Hindlimb muscle (tissue), 1 donor: Measurements from ENCODE around the gene UQCRHL. TPM values are rescaled to one million over a fixed set of nuclear protein-coding genes. Genes with fewer than 3 reads are reported as not detected.

ENCODE experiments used
- DNase-seq: peaks from one replicate; pipeline ENCODE4 v3.0.0-alpha.2; 2013
- polyA plus RNA-seq: library from polyadenylated mRNA; unstranded; fragments of 120-200 nt; gene quantifications from one replicate; pipeline ENCODE4 v1.2.1, GENCODE V29; 2013; ENCODE audit not compliant: insufficient read length

UQCRHL gene
- polyA plus RNA-seq, 1 donor, result 1.6 TPM

DNA sequence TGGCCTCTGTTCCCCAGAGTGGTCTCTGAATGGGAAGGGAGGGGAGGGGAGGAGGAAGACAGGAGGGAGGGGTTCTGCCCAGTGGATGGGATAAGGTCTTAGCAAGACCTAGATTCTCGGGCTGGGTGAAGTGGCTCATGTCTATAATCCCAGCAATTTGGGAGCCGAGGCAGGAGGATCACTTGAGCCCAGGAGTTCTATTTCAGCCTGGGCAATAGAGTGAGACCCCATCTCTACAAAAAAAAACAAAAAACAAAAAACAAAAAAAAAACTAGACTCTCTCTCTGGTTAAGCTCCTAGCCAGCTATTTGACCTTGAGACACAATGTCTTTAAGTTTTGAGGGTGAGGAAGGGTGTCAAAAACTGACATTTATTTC is 11.4 kb downstream of the UQCRHL start:
- DNase-seq, result no peak

DNA sequence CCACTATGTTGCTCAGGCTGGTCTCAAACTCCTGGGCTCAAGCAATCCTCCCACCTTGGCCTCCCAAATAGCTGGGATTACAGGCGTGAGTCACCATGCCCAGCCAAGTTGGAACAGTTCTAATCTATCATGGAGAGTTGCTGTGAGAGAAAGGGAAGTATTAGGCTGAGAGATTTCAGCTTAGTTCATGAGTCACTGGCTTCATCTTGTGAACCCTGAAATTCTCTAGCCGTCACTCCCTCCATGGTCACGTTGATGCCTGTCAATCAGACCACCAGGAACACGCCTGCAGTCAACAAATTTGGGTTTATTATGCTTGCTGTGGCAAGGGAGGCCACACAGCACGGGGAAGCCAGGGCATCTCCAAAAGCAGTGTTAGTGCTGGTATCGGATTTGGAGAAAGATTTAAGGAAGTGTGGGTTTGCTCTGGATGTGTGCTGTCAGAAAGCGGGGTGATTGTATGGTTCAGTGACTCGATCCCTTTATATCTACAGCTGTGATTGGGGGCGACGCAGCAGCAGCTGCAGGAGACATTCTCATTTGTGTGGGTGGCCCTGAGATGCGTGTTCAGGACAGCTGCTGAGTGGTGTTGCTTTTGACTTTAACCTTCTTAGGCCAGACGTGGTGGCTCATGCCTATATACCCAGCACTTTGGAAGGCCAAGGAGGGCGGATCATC is 18.7 kb downstream of the UQCRHL start:
- no peak for DNase-seq

DNA sequence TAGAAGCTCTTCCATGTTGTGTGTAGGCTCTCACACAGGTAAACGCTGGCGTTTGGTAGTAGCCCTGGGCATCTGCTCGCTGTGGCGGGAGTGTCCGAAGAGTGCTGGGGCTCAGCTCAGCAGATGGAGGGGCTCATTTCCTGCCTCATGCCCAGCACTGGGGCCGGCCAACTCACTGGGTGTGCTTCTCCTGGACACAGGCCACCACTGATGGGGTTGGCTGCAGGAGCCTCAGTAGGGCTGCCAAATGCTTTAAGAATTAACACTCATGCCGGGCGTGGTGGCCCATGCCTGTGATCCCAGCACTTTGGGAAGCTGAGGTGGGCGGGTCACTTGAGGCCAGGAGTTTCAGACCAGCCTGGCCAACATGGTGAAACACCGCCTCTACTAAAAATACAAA is 20.9 kb downstream of the UQCRHL start:
- DNase-seq, result no peak

DNA sequence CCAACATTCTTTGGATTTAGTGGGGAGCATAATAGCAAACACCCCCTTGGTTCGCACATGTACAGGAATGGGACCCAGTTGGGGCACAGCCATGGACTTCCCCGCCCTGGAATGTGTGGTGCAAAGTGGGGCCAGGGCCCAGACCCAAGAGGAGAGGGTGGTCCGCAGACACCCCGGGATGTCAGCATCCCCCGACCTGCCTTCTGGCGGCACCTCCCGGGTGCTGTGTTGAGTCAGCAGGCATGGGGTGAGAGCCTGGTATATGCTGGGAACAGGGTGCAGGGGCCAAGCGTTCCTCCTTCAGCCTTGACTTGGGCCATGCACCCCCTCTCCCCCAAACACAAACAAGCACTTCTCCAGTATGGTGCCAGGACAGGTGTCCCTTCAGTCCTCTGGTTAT is 21.8 kb downstream of the UQCRHL start:
- no peak for DNase-seq

DNA sequence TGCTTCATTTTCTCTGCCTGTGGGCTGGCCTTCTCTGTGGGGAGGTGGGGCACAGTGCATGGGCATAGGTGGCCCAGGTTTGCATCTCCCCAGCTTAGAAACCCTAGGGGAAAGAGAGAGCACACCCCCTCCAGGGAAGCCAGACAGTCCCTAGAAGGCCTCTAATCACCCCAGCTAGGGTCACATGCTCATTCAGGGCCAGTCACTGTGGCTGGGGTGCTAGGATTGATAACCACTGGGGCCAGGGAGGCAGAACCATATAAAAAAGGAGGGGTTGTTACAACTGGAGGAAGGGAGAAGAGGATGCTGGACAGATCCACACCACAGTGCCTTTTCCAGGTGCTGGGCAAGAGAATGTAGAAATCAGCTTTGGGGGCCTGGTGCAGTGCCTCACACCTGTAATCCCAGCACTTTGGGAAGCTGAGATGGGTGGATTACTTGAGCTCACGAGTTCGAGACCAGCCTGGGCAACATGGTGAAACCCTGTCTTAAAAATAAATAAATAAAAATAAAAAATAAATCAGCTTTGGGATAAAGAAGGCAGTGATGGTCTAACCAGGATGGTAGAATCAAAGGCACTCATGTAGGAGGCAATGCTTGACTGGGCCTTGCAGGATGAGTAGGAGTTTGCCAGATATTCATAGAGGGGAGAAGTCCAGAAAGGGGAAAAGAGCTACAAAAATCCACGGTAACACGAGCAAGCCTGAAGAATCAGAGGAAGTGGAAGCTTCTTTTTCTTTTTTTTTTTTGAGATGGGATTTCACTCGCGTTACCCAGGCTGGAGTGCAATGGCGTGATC is 29.3 kb downstream of the UQCRHL start:
- no peak for DNase-seq

DNA sequence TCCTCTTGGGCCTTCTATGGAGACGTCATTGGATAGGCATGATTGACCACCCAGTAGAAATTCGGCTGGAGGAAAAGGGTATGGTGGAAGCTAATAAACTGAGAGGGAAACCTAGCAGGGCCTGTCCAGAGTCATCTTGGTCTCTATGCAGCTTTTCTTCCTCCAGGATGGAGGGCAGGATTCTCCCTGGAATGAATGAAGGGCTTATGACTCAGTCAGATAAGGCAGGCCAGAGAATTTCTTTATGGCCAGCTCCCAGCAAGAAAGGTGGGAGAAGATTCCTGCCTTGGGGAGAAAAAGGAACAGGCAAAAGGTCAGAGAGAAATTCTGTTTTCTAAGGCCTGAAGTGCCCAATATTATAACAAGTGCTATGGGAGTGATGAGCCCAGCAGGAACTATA is 31.7 kb downstream of the UQCRHL start:
- no peak for DNase-seq

DNA sequence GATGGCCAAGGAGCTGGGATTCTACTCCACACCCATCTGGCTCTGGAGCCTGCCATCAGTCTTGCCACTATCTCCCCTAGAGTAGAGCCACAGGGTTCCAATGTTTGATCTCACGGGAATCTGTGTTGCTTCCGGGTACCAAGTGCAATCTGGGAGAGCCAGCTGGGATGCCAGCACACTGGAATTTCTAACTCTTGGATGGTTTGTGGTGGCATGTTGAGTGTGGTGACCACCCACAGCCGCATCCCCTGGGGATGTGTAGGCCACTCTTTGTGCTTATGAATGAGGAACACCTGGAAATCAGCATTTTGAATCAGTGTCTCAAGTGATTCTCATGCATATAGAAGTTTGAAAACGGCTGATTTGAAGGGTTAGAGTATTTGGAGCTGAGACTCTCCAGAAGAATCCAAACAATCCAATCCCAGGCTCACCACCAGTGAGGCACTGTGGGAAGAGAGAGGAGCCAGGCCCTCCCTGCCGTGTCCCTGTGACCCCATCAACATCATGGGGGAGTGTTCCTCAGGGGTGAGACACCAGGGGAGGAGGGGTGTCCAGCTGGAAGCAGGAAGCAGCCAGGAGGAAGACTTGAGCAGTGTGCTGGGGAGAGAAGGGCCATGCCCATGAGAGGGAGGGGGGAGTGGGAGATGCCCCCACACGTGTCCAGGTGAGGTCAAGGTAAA is 35.5 kb downstream of the UQCRHL start:
- DNase-seq, result no peak

DNA sequence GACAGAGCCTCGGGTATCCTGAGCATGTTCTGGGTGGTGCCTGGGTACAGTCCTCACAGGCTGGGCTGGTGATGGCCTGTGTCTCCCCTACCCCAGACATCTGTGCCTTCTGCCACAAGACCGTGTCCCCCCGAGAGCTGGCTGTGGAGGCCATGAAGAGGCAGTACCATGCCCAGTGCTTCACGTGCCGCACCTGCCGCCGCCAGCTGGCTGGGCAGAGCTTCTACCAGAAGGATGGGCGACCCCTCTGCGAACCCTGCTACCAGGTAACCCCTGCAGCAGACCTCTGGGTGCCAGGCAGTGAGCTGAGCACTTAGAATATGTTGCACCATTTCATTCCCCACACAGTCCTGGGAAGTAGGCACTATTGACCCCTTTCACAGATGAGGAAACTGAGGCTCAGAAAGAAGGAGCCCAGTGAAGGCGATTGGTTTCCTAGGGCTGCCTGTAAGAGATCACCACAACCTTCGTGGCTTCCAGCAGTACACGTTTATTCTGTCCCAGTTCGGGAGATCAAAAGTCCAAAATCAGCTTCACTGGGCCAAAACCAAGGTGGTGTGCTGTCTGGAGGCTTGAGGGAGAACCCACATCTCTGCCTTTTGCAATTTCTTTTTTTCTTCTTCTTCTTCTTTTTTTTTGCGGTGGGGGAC is 37.0 kb downstream of the UQCRHL start:
- DNase-seq, result no peak

DNA sequence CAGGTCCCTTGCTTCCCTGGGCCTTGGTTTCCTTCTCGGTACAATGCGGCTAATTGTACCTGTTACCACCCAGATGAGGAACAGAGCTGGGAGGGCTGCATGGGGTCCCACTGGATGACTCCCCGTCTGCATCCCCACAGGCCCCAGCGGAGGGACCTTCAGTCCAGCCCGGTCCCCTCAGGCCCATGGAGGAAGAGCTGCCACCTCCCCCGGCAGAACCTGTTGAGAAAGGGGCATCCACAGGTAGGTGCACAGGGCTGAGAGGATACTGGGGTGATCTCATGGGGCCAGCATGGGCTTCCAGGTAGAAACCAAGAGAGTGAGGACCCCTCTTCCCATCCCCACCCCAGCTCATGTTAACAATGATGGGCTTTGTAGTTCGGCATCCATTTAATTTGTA is 39.1 kb downstream of the UQCRHL start:
- DNase-seq, result no peak

DNA sequence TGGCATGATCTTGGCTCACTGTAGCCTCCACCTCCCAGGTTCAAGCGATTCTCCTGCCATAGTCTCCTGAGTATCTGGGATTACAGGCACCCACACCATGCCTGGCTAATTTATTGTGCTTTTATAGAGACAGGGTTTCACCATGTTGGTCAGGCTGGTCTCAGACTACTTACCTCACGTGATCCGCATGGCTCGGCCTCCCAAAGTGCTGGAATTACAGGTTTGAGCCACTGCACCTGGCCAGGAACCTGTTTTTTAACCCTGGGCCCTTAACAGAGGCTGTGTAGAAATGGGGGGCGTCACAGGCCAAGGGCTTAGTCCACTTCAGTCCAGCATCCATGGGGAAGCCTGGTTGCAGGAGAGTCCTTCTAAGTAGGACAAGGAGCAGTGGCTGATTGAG is 39.5 kb downstream of the UQCRHL start:
- DNase-seq, result no peak

DNA sequence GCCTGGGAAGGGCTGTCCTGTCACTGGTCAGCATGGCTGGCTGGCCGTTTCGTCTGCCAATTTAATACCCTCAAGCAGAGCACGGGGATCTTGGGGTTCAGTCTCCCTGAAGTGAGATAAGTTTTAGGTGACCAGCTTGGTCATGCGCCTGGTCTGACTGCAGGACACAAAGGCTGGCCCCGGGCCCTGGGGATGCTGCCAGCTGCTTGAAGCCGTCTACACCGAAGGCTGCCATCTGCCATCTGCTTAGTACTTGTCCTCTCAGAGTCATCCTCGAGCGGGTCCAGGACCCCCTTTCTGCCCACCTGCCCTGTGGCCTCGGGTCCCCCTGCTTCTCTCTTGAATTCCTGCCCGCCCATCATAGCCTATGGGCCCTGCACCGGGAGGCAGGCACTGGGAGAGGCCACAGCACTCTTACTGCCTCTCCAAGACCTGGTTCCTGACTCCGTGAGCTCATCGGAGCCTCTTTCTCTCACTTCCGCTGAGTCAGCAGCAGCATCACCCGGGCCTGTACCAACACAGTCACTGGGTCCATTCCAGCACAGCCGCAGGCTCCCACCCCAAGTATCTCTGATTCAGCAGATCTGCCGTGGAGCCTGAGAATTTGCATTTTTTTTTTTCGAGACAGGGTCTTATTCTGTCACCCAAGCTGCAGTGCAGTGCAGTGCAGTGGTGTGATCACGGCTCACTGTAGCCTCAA is 41.8 kb downstream of the UQCRHL start:
- no peak for DNase-seq

DNA sequence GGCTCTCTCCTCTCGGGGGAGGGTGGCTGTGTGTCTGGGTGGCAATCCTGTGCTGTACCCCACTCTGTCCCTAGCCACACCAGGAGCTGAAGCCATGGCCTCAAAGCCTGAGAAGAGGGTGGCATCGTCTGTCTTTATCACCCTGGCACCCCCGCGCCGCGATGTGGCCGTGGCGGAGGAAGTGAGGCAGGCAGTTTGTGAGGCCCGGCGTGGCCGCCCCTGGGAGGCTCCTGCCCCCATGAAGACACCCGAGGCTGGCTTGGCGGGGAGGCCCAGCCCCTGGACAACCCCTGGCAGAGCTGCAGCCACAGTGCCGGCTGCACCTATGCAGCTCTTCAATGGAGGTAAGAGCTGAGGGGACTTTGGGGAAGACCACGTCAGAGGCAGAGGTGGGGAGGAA is 42.6 kb downstream of the UQCRHL start:
- DNase-seq, result no peak

DNA sequence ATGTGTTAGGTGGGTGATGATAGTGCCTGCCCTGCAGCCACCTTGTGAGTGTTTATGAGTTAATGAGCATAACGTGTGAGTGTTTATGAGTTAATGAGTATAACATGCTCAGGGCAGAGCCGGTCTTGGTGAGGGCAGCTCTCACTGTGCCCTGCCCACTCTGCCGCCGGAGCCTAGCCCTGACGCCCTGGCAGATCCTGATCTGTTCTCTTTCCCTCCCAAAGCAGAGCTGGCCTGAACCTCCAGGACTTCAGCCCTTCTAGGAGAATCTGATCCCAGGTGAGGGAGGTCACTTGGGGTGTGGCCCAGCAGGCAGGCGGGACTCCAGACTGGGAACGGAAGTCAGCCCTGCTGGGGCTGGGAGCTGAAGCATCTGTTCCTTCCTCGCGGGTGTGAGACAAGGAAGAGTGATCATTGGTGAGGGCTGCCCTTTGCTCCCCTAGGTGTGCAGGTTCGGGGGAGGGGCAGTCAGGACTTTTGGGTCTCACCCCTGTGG is 43.1 kb downstream of the UQCRHL start:
- DNase-seq, result no peak

DNA sequence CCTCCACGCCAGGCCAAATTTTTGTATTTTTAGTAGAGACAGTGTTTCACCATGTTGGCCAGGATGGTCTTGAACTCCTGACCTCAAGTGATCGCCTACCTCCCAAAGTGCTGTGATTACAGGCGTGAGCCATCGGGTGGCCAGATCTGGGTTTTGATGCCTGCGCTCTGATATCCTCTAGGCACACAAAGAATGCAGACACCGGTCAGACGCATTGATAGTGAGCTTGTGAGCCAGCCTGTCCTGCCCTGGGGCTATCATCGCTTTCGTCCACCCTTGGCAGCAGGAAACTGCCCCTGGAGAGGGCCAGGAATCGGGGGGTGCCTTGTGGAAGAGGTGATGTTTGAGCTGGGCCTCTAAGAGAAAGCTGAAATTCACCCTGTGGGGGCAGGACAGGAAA is 44.9 kb downstream of the UQCRHL start:
- no peak for DNase-seq

DNA sequence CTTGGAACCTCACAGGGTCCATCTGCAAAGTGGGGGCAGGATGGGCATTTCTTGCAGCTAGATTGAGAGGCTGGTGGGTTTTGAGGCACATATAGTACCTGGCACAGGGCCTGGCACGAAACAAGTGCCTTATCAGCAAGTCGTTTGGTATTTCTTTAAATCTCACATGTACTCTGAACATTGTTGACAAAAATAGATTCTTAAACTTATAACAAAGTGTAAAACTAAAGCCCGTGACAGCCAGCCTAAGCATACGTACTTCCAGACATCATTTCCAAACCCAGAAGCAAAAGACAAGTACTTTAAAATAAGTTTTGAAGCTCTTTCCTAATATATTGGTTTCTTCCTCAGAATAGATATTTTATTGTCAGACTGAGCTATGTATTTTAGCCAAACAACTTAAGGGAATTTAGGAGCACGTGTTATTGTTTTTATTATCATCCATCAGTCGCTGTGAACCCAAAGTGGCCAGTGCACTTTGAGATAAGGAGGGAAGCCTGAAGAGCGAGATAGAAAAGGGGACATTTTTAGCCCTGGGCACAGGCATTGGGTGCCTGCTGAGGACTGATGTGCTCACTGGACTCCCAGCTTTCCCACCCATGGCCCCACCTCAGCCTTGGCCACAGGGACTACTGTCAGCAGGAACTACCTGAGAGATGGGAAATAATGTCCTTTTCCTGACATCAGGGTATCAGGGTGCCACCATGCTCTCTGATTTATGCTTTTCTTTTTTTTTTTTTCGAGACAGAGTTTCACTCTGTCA is 45.9 kb downstream of the UQCRHL start:
- DNase-seq, result no peak

DNA sequence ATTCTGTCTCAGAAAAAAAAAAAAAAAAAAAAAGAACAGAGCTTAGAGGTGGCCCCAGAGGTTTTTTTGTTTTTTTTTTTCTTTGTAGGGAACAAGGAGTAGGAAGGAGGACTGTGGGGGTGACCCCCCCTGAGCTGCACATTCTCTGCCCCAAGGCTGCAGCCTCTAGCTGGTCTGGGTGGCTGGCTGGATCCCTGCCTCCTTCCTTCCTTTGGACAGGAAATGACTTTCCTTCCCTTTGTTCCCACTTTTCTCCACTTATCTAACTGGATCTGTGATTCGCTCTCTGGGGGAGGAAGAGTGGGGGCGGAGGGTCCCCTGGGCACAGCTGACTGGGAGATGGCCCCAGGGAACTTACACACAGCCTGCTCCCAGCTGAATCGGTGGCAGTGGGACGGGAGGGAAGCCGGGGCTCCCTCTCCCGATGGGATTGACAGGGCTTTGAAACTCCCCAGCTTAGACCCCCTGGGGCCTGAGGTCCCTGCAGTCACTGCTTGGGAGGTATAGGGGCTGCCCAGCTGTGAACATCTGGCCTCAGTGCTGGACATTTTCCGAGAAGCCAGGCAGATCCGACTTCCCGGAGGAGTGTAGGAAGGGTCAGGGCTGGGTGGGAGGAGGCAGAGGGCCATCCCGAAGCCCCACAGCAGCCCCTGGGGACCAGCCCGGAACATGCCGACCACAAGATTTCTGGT is 46.8 kb downstream of the UQCRHL start:
- no peak for DNase-seq

DNA sequence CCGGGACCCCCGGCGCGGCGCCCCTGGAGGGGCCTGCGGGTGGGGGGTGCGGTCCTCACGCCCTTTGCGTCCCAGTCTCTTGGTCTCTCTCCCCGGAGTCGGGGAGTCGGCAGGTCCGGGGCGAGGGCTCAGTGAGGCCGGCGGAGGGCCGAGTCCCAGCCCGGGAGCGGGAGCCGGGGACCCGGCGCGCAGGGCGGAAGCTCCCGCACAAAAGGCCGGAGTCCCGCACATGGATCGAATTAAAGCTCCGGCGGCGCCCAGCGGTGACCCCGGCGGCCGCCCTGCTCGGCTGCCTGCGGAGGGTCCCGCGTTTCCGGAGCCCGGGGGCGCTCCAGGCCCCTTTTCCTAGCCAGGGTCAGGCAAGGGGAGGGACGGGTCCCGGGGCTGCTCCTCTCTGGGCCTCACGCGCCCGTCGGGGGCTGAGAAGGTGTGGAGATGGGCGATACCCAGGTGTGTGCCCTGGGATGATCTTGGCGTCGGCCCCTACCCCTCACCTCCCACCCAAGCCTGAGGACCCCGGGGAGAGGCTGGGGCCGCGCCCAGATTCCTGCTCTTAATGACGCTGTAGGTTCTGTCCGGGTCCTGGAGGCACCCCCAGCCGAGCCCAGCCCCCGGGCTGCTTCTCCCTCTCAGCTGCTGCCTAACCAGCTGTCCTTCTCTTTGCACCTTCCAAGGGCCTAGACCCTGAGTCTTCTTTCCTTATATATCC is 48.3 kb downstream of the UQCRHL start:
- DNase-seq, result no peak

DNA sequence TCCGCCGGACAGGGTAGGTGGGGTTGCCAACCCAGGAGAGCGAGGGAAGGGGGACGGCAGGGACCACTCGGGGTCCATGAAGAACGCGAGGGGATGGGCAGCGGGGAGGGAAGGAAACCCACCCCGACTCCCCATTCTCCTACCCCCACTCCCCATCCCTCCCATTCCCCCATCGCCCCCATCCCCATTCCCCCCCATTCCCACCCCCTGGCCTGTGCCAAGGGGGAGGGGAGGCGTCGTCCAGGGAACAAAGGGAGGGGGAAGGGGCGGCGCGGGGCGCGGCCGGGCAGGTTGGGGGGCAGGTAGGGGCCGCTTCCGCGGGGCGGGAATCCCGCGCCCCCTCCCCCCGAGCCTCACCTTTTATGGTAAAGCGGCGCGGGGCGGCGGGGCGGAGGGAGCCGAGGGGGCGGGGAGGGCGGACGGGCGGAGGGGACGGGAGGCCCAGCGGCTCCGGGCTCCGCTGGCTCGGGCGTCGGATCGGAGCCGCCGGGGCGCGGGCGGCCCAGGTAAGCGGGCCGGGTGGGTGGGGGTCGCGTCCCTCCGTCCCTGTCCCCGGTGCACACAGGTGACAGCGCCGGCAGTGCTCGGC is 49.0 kb downstream of the UQCRHL start, which contains the start of gene FBLIM1:
TSS of gene FBLIM1 (plus strand) at position 453 of the 589 bp plus-strand sequence. CDS start 6,189 bp downstream, outside the sequence.
- DNase-seq, result no peak

DNA sequence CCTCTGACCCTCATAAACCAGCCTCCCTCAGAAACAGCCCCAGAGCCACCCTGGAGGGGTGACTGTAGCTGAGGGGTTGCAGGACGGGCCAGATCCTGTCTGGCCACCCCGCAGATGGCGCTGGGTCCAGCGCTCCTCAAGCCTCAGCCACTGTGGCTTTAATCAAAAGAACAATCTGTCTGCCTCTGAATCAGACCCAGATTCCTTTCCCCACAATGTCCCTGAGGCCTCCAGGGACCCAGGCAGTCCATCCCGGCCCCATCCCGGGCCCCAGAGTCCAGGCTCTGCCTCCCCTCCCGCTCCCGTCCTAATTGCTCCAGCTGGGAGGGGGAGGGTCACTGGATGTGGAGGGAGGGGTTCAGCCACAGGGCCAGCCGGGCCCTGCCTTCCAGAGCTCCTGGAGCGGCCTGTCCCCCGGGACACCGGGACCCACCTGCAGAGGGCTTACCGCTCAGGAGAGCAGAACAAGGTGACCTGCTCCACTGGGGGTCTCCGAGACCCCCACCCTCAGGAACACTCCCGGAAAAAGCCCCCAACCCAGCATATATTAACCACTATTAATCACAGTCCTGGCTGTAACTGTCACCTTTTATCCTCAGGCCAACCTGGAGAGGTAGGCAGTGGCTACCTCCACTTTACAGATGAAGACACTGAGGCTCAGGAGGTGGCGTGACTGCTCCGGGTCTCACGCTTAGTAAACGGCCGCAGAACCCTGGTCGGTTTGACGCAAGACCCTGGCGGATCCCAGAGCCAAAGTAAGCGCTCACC is 49.7 kb downstream of the UQCRHL start:
- DNase-seq, result no peak
